ENCODE data around the gene HTRA3. TPM values are rescaled to one million over a fixed set of nuclear protein-coding genes. Genes with fewer than 3 reads are reported as not detected.

HTRA3 gene
- total and polyA plus RNA-seq, 2 of the 8 experiments (the other 6 are each of a cell fraction or from before 2014, with no cell fraction given), result 3.2 to 5.8 TPM

DNA sequence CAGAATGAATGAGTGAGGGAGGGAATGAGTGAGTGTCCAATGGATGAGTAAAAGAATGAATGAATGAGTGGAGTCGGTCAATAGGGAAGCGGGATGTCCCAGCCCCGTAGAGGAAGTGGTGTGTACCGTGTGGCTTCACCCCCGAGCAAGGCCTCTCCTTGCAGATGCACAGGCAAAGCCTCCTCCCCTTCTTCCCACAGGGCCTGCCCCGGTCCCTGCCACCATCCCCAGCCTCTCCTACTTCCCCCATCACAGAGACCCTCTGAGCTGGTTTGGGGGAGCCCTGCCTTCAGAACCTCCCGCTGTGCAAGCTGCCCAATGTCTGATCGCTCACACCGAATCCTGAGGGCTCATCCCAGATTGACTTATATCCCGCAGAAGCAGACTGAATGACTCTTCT lies 13.6 kb downstream of the HTRA3 start (continued):
- no peak for TF ChIP-seq CTCF (IDR thresholded peaks at IDR 0.05; ENCODE audit: control extremely low read depth in 1 of 3, insufficient read depth in 1 of 3, low read depth in 1 of 3, low read length in 3 of 3)
- TF ChIP-seq KDM4A (IDR thresholded peaks at IDR 0.05; ENCODE audit: low read depth, low read length, severe bottlenecking), result no peak
- no peak for TF ChIP-seq SP4 (IDR thresholded peaks at IDR 0.05; ENCODE audit: low read length)
- TF ChIP-seq TCF12 (IDR thresholded peaks at IDR 0.05; ENCODE audit: low read depth, low read length), result no peak
- no peak for TF ChIP-seq TAF7 (optimal IDR thresholded peaks at IDR 0.05; ENCODE audit: borderline replicate concordance, low read depth, low read length)
- no peak for TF ChIP-seq SP2 (IDR thresholded peaks at IDR 0.05; ENCODE audit: low read length)
- TF ChIP-seq HDAC6 (IDR thresholded peaks at IDR 0.05; ENCODE audit: low read depth, low read length), result no peak
- TF ChIP-seq POLR2A (IDR thresholded peaks at IDR 0.05; ENCODE audit: control extremely low read depth in 1 of 2, low read depth in 2 of 2, low read length in 2 of 2), result no peak
- TF ChIP-seq TEAD4 (IDR thresholded peaks at IDR 0.05; ENCODE audit: low read depth, low read length), result no peak

All from H1 (cell line).